HG02938 (cell line): ENCODE results near the gene BCCIP.

Experiments
- ATAC-seq: cut with Tn5 transposase; IDR thresholded peaks from one replicate; pipeline ENCODE4 v1.9.1; 2021; ENCODE audit warnings: mild to moderate bottlenecking, moderate library complexity; ENCODE audit not compliant: unreplicated experiment

The BCCIP gene

DNA sequence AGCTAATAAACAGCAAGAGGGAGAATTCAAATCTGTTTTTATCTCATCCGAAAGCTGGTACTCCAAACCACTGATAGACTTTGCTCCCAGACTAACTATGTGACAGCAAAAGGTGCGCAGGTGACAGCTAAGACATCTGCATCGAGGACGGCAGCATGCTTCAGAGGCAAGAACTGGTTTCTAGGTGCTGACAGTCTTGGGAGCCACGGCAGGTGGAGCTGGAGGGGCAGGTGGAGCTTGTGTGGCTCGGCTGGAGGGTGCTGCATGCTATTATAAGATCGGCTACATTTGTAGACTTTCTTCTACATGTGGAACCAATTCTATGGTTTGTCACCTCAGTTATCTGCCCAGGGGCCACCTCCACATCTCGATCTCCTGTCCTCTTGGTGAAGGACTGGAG is 25.9 kb upstream of the BCCIP start:
- no peak for ATAC-seq

DNA sequence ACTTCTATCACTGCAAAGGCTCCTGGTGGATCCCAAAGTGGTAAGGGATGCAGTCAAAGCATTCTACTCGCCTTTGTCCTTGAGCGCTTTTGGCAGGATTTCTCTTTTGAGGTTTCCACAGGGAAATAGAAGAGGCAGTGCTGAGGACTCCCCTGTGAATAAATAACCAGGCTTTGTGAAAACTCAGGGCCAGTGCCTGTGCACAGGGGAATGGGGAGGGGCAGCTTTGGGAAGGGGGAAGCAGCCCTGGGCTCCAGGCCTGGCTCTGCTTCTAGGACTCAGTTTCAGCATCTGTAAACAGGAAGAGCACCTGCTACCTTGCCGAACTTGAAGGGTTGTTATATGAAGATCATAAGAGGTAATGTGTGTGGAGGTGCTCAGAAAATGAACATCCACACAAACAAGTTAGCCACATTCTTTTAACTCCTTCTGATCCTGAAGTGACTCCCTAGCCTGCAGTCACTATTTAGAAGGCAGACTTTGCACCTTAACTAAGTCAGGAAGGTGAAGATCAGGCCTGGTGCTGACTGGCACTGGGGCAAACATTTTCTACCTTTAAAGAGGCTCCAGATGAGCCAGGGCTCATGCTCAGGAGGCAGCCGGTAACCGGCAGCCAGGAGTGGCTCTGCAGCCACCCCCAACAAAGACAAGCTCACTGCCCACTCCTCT is 25.2 kb upstream of the BCCIP start:
- no peak for ATAC-seq

DNA sequence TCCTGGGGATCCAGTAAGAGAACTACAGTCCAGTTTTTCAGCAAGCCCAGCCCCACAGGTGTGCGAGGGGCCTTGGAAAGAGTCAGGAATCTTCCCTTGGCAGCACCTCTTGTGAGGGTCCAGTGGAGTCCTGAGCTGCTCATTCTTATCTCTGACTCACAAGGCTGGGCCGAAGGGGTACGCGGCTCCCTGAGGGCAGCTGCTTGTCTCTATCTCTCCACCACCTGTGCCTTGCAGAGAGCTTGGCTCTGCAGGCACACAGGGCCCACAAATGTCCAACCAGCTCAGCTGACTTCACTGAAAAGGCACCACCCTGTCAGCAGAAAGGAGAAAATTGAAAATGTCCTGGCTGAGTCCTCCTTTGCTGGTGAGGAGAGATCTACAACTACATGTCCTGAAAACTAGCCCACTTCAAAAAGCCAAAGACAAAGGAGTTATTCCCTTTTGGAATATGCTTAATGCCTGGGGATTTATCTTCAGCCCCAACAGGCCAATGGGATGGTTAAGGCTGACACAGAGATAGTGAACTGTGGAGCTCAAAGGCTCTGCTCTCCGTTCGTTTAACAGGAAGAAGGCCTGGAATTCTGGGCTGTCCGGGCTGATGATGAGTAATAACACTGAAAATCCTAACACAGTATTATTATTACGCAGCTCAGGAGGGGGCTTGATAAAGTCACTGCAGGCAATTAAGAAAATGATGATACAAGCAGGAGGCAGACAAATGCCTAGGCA is 23.7 kb upstream of the BCCIP start:
- no peak for ATAC-seq

DNA sequence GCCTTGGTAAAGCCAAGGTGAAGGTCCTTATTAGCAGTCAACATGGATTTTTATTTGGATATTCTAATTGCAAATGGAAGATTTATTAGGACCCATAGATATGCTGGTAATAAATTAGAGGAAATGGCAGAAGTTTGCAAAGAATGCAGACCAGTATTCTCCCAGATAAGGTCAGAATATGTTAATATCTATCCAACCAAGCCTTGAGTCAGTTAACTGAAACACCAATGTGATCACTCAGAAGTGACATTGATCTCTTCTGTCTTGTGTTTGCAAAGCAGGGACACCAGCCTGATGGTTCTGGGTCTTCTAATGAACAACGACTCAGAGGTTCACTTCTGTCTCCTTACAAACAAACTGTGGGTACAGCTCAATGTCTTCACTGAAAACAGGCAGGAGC is 21.8 kb upstream of the BCCIP start:
- no peak for ATAC-seq

DNA sequence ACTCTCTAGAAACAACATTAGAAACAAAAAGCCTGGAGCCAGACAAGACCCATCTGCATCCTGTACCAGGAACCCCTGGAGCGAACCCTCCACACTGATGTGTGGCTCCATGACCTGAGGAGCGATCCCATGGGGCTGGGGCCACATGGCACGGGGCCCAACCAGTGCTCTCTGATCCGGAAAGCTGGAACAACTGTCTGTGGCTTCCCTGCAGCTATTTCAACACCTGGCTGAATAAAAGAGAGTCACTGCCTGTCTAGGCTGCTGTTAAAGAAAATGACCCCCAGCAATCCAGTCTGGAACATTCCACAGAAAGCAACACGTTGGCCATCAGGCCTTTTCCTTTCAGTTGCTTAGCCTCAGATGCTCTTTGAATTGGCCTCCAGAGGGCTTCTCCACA is 21.2 kb upstream of the BCCIP start:
- no peak for ATAC-seq

DNA sequence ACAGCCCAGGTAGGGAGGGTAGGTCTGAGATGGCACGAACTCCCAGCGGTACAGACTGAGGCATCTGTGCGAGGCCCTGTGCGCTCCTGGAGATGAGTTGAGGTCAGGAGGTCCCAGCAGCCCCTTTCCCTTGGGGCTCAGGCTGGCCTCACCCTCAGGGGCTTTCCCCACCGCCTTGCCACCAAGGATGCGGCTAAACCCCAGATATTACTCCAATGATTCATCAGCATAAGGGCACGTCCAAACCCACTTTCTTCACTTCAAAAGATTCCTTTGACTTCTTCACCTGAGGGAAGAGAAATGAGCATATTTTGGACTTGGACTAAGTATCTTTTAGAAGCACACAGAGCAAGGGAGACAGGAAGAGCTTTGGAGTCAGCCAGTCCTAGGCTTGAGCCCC is 20.6 kb upstream of the BCCIP start:
- no peak for ATAC-seq

DNA sequence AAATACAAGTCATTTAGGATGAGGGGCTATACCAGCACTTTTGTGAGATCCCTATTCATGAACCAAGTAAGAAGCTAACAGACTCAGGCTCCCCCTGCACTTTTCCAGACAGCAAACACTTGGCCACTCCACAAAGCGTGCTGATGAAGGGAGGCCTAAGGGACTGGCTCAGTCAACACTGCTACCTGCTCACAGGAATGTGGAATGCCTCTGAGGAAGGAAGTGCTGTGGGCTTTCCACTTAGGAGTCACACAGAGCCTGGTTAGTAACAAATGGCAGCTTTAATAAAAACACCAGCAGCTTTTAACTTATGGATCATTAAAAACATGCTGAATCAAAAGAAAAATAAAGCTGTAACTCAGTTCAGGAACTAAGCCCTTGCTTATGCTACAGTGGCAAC is 15.3 kb upstream of the BCCIP start:
- no peak for ATAC-seq

DNA sequence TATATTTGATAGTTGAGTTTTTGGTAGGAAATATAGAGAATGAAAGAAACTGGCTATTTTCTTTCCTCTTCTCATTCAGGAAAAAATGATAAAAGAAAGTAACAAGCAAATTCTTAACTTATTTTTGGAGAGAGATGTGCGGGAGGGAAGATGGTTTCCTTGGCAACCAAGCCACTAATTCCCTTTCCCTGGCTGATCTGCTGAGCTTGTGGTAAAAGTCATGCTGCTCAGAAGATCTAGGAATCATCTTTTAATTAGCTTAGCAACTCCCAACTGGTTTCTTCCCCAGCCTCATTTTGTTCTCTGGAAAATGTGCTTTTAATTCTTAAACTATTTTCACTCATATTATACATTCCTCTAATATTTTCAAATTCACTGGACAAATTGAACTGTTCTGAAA is 12.1 kb upstream of the BCCIP start:
- no peak for ATAC-seq

DNA sequence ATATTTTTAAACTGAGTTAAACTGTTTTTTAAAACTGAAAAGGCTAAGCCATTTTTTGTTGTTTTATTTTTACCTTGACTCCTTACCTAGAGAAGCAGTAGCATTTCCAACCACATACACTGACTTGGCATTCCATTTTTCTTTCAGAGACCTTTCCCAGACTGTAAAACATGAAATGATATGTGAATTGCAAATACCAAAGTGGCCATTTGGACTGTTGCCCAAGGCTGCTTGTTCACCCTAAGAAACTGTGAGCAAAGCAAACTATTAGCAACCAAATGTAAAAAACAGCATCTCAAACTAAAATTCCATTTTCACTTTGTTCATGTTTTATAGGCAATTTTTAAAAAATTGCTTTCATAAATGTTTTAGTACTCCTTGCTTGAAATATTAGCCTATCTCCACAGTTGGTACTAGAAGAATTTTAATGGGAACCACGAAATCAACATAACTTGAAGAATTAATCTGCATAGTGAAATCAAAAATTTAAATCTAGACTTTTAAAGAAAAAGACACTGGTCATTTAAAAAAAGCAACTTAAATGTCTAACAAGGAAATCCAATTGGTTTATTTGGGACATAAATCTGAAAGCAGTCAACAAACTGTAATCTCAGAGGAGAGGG is 11.1 kb upstream of the BCCIP start:
- no peak for ATAC-seq

DNA sequence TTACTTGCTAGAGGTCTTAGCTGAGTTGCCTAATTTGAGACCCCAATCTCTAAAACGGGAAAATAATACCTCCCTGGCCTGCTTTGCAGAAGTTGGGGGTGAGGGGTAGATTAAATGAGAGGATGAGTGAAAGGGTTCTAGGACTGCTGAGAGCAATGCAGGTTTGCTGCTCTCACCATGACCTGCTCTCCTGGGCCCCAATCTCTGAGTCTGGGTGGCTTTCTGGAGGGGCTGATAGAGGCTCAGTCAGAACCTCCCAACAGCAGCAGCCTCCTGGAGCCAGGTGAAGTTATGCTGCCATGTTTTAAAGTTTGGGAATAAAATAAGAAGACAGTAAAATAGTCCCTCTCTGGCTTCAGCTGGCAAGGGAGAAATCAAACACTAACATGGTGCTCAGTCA is 7.6 kb upstream of the BCCIP start:
- no peak for ATAC-seq

DNA sequence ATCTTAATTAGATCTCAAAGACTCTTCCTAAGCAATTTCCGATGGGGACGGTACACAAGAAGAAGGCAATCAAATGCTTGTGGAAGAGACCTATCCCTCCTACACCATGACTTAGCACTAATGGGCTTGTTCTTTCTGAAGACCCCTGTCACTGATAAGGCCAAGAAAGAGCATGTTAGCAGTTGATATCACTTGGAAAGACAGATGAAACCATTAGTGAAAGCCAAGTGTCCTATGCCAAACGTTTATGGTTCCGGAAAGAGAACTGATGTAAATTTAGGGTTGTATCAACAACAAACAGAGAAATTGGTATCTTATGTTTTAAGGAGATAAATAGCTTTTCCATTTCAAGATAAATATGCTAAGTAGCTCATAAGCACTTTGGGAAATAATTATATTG is 6.8 kb upstream of the BCCIP start:
- no peak for ATAC-seq

DNA sequence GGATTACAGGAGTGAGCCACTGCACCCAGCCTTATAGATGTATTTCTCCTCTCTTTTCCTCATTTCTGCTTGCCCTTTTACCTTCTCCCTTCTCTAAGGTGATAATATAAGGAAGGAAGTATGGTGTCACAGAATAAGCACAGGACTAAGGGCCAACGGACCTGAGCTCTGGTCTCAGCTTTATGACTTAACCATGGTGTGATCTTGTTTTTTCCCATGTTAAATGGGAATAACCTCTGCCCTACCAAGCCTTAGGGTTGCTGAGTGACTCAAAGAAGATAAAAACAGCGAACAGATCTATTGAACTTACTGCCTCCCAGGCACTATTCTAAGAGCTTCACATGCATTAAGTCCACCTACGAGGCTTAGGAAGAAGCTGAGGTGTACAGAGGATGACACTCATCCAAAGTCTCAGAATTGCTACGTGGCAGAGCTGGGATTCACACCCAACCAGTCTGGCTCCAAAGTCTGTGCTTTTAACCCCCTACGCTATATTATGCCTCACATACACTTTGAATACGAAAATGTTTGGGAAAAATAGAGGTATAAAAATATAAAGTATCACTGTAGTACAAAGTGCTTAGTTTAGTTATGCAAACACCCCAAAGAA is 5.9 kb upstream of the BCCIP start:
- ATAC-seq: no peak

DNA sequence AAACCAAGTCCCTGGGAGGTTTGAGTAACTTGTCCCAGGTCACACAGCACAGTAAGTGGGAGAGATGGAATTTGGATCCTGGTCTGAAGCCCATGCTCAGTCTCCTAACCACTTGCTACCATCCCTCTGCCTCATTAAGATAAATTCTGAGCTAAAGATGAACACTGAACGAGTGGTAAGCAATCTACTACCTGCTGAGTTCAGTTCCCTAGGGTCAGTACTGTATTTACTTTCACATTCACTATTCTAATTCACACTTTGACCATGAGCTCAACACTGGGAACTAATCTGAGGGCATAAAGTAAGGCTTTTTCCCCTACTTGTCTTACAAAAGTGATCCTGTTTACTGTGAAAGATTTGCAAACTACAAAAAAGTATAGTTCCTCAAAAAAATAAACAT is 2.6 kb upstream of the BCCIP start:
- ATAC-seq: peak; percentile 56

DNA sequence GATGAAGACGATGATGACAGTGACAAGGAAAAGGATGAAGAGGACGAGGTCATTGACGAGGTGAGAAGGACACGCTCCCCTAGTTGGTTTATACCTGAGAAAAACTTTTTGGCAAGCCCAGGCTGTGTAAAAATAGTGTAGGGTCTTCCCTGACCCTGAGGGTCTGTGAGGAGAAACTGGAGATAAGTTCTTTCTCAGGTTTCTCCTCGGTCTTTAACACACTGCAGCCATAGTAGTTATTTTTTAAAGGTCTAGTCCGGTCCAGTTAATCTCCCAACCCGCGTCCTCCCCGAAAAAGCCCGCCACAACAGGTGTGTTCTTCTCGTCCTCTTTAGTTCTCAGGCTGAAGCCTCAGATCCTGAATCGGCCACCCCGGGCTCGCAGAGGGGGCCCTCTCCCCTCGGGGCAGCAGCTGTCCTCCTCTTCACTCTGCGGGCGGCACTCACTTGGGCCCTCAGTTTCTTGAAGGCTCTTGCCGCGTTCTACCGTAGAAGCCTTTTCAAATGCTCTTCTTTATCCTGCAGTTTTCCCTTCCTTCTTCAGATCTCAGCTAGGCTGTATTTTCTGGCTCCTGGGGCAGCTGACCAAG is 411 bp downstream of the BCCIP start:
- peak; percentile 3 for ATAC-seq

DNA sequence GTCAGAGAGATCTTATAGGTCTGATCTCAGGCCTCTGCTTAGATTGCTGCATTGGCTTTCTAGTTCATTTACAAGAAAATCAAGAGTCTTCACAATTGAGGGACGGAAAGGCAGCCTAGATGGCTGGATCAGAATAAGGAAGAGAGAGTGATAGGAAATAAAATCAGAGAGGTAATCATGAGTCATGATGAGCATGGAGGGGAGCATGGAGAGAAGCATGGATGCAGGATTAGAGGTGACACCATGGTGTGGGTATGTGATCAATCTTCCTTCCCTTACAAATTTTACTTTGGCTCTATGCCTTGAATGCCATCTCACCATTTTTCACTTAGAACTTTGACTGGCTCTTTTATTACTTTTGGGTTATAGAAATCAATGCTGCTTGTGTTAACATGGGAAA is 1.4 kb downstream of the BCCIP start:
- ATAC-seq: no peak

DNA sequence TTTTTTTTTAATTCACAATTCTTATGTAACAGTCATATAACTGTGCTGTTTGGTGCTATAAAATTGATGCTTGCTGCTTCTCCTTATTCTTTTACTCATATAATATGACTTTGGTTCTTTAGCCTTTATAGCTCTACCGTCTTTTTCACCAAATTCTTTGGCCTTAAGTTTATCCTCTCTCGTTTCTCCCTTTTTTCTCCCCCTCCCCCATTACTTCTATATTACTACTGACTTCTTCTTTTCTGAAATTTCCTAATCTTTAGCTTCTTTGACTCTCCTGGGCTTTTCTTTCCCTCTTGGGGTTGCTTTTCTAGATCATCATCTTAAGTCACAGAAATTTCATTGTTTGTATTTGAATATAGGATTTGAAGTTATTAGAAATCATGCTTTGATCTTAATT is 3.8 kb downstream of the BCCIP start:
- no peak for ATAC-seq

DNA sequence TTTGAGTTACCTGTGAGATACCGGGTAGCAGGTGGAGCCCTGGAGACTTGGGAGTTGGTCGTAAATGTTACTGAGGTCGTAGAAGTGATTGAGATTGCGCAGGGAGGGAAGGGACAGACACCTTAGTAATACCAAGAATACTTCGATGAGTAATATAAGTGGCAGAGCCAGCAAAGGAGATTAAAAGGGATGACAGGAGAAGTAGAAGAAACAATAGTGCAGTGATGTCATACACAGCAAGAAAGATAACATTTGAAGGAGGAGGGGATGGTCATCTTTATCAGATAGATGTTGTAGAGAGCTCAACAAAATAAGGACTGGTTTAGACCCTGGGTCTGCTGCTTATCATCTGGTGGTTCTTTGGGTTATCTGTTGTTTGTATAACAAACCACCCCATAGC is 5.0 kb downstream of the BCCIP start:
- ATAC-seq: no peak

DNA sequence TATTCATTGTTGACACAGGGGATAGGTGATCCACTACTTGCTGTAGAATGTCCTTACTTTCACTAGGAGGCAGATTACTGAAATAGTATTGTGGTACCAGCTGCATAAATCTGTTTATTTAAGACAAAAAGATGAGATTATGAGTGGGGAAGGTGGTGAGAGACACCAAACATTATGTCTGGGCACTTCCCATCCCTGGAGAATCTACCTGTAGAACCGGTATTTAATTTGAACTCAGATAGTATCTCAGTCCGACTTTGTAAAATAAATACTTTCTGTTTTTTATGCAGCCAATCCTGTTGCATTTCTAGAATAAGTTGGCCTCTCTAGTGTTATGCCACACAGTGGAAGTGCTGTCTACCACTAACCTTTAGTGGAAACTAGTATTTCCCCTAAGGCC is 13.4 kb downstream of the BCCIP start:
- no peak for ATAC-seq

DNA sequence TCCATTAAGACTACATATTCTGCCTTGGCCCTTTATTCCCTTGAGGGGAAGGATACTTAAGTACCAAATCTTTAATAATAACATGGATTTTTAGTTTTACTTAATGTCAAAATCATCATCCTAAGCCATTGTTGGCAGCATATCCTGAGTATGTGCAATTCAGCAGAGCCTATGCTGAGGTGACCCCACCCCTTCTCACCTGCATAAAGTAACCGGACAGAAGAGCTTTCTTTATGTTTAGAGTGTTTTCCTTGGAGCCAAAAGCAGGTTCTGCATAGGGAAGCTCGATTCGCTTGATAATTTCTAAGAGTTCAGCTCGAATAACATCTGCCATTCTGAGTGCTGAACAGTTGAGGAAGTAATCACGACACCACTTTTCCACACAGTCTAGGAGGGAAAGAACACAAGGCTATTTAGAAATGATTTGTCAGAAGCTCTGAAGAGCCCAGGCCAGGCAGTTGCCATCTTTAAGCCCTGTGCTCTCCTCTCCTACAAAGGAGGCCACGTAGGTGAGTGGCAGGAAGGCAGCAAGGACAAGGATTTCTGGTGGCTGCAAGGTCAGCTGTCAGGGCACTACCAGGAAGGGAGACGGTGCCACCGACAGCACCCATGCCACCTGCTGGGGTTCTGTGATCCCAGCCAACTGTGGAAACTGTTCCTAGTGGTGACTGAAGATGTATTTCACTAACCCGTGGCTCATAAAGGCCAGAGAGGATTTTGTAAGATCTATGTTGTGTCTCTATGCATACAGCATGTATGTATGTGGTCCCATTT is 15.6 kb downstream of the BCCIP start:
- no peak for ATAC-seq

DNA sequence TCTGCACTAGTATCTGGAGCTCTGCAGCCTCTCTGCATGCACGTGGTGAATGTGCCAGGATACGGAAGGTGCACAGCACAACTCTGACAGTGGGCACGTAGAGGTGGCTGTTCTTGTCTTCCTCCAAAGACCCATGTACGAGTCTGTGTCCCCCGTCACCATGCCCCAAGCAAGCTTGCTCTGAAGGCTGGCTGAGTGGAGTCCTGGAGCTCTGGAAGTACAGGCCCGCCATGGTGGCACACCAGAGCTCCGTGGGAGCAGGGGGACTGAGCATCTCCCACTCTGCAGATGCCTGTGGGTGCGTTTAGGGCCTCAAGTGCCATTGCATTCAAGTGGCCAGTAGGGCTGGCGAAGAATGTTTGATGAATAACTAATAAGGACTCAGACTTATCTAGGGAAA is 17.1 kb downstream of the BCCIP start:
- no peak for ATAC-seq

DNA sequence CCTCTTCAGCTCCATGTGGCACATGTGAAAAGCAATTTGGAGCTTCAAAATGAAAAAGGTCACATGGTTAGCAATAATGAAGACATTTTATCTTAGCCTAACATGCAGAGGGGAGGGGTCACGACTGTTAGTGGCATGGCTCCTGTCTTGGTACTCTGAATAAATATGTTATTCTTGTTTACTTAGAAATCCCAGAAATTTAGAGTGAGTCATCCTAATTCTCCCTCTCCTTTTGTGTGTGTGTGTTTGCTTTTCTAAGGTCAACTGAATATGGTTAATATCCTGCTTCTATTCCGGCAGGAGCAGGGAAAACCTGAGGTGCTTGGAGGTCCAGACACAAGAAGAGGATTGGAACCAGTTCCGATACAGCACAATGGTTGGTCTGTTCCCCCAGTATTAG is 17.6 kb downstream of the BCCIP start:
- no peak for ATAC-seq
